ENCODE data around the gene BDP1. TPM values are rescaled to one million over a fixed set of nuclear protein-coding genes. Genes with fewer than 3 reads are reported as not detected.
"Not testable (repeated sequence)": the region's sequence is repeated elsewhere in the genome, so short reads cannot be mapped to it uniquely, and the experiment has no call there.

BDP1 gene
- total RNA-seq, 1 donor from 2014 or later: 23.7 TPM

GRCh38 chr5:71533615-71534014 is 78.2 kb downstream of the BDP1 start:
- Mint-ChIP-seq H3K4me1 (ENCODE audit: unreplicated experiment) (peaks cover 18% of the 10 kb centered on the region), H3K36me3 (ENCODE audit: unreplicated experiment) (peaks cover 39% of the 10 kb centered on the region), H3K27me3 (ENCODE audit: unreplicated experiment) (no peaks in the 10 kb centered on the region), H3K27ac (ENCODE audit: unreplicated experiment) (peak overlapping the region; percentile 8), H3K4me3 (ENCODE audit: unreplicated experiment) (no peak overlapping the region), H3K9me3 (ENCODE audit: unreplicated experiment) (no peaks in the 10 kb centered on the region)
- no peak for TF ChIP-seq CTCF (IDR thresholded peaks at IDR 0.05)
- no peak for DNase-seq (ENCODE audit: extremely low spot score, unreplicated experiment)

- Mint-ChIP-seq H3K27ac (ENCODE audit: unreplicated experiment) (peak overlapping the region; percentile 43), H3K36me3 (ENCODE audit: unreplicated experiment) (peaks cover 44% of the 10 kb centered on the region), H3K4me3 (ENCODE audit: unreplicated experiment) (no peak overlapping the region)
Measured at GRCh38 chr5:71537687-71538086, 82.2 kb downstream of the BDP1 start.

GRCh38 chr5:71550885-71551284 is 95.4 kb downstream of the BDP1 start:
- not testable (repeated sequence) for H3K4me3 Mint-ChIP-seq (ENCODE audit: unreplicated experiment); H3K4me1 Mint-ChIP-seq (ENCODE audit: unreplicated experiment); H3K9me3 Mint-ChIP-seq (ENCODE audit: unreplicated experiment); H3K27me3 Mint-ChIP-seq (ENCODE audit: unreplicated experiment); DNase-seq (ENCODE audit: extremely low spot score, unreplicated experiment); H3K27ac Mint-ChIP-seq (ENCODE audit: unreplicated experiment)
- H3K36me3 Mint-ChIP-seq (ENCODE audit: unreplicated experiment): peaks cover 52% of the 10 kb centered on the region

More at GRCh38 chr5:71537687-71538086, 82.2 kb downstream of the BDP1 start:
- Mint-ChIP-seq H3K4me1 (ENCODE audit: unreplicated experiment) (peaks cover 18% of the 10 kb centered on the region), H3K27me3 (ENCODE audit: unreplicated experiment) (no peaks in the 10 kb centered on the region), H3K9me3 (ENCODE audit: unreplicated experiment) (no peaks in the 10 kb centered on the region)
- TF ChIP-seq CTCF (IDR thresholded peaks at IDR 0.05): no peak
- no peak for DNase-seq (ENCODE audit: extremely low spot score, unreplicated experiment)

- H3K4me3 Mint-ChIP-seq (ENCODE audit: unreplicated experiment); H3K27me3 Mint-ChIP-seq (ENCODE audit: unreplicated experiment); H3K9me3 Mint-ChIP-seq (ENCODE audit: unreplicated experiment); H3K27ac Mint-ChIP-seq (ENCODE audit: unreplicated experiment); DNase-seq (ENCODE audit: extremely low spot score, unreplicated experiment); H3K4me1 Mint-ChIP-seq (ENCODE audit: unreplicated experiment): not testable (repeated sequence)
- H3K36me3 Mint-ChIP-seq (ENCODE audit: unreplicated experiment): peaks cover 50% of the 10 kb centered on the region
Measured at GRCh38 chr5:71551582-71551981, 96.1 kb downstream of the BDP1 start.

GRCh38 chr5:71552026-71552749 is 96.7 kb downstream of the BDP1 start:
- not testable (repeated sequence) for H3K27me3 Mint-ChIP-seq (ENCODE audit: unreplicated experiment); H3K27ac Mint-ChIP-seq (ENCODE audit: unreplicated experiment); DNase-seq (ENCODE audit: extremely low spot score, unreplicated experiment); H3K4me1 Mint-ChIP-seq (ENCODE audit: unreplicated experiment); H3K4me3 Mint-ChIP-seq (ENCODE audit: unreplicated experiment); H3K9me3 Mint-ChIP-seq (ENCODE audit: unreplicated experiment)
- peaks cover 48% of the 10 kb centered on the region for H3K36me3 Mint-ChIP-seq (ENCODE audit: unreplicated experiment)

- no peak overlapping the region for H3K27ac Mint-ChIP-seq (ENCODE audit: unreplicated experiment)
- peaks cover 29% of the 10 kb centered on the region for H3K36me3 Mint-ChIP-seq (ENCODE audit: unreplicated experiment)
- TF ChIP-seq CTCF (IDR thresholded peaks at IDR 0.05): no peak
- no peaks in the 10 kb centered on the region for H3K4me1 Mint-ChIP-seq (ENCODE audit: unreplicated experiment)
- no peaks in the 10 kb centered on the region for H3K9me3 Mint-ChIP-seq (ENCODE audit: unreplicated experiment)
- no peak overlapping the region for H3K4me3 Mint-ChIP-seq (ENCODE audit: unreplicated experiment)
- no peak for DNase-seq (ENCODE audit: extremely low spot score, unreplicated experiment)
- H3K27me3 Mint-ChIP-seq (ENCODE audit: unreplicated experiment): no peaks in the 10 kb centered on the region
Measured at GRCh38 chr5:71563161-71563560, 107.7 kb downstream of the BDP1 start.
